NOMO-1 treated with dmso at 0.1 percent for 144 hours (cell line): ENCODE data around the gene RHBDD1.

Source experiments
- DNase-seq: peaks from one replicate; lab custom pipeline; 2025; ENCODE audit not compliant: unreplicated experiment; lab: John Stamatoyannopoulos, UW

Gene RHBDD1

GRCh38 chr2:226883296-226883795 lies 47.5 kb downstream of the RHBDD1 start:
- DNase-seq: no peak

- no peak for DNase-seq
Measured at GRCh38 chr2:226884166-226884565, 48.3 kb downstream of the RHBDD1 start.

- no peak for DNase-seq
Measured at GRCh38 chr2:226885769-226886435, 50.0 kb downstream of the RHBDD1 start.

- no peak for DNase-seq
Measured at GRCh38 chr2:226887940-226888339, 52.1 kb downstream of the RHBDD1 start.

- DNase-seq: no peak
Measured at GRCh38 chr2:226888378-226888965, 52.6 kb downstream of the RHBDD1 start.

GRCh38 chr2:226888971-226889370 lies 53.1 kb downstream of the RHBDD1 start:
- DNase-seq: no peak

- no peak for DNase-seq
Measured at GRCh38 chr2:226890286-226890685, 54.4 kb downstream of the RHBDD1 start.

GRCh38 chr2:226891780-226892590 lies 56.1 kb downstream of the RHBDD1 start:
- no peak for DNase-seq

GRCh38 chr2:226892729-226893128 lies 56.9 kb downstream of the RHBDD1 start:
- DNase-seq: no peak

- DNase-seq: no peak
Measured at GRCh38 chr2:226893216-226893615, 57.4 kb downstream of the RHBDD1 start.

- DNase-seq: no peak
Measured at GRCh38 chr2:226894752-226895151, 58.9 kb downstream of the RHBDD1 start.

- DNase-seq: no peak
Measured at GRCh38 chr2:226895579-226895978, 59.7 kb downstream of the RHBDD1 start.

- no peak for DNase-seq
Measured at GRCh38 chr2:226898121-226898520, 62.3 kb downstream of the RHBDD1 start.

- DNase-seq: no peak
Measured at GRCh38 chr2:226898897-226899296, 63.0 kb downstream of the RHBDD1 start.

- DNase-seq: no peak
Measured at GRCh38 chr2:226902041-226902966, 66.5 kb downstream of the RHBDD1 start.

GRCh38 chr2:226903179-226903578 lies 67.3 kb downstream of the RHBDD1 start:
- DNase-seq: no peak

GRCh38 chr2:226904592-226904991 lies 68.7 kb downstream of the RHBDD1 start:
- DNase-seq: no peak

GRCh38 chr2:226905718-226906117 lies 69.9 kb downstream of the RHBDD1 start:
- no peak for DNase-seq

- no peak for DNase-seq
Measured at GRCh38 chr2:226906163-226906693, 70.4 kb downstream of the RHBDD1 start.

- DNase-seq: no peak
Measured at GRCh38 chr2:226909126-226909525, 73.3 kb downstream of the RHBDD1 start.

GRCh38 chr2:226909836-226910235 lies 74.0 kb downstream of the RHBDD1 start:
- DNase-seq: no peak
